Measurements from ENCODE around the gene SEMA5A.
"Not testable (repeated sequence)": the region's sequence is repeated elsewhere in the genome, so short reads cannot be mapped to it uniquely, and the experiment has no call there.

Gene SEMA5A

GRCh38 chr5:9362600-9362999 lies 183.3 kb downstream of the SEMA5A start:
- H3K4me3 ChIP-seq (ENCODE audit: low read length): no peak overlapping the region
- no peak for TF ChIP-seq CTCF (conservative IDR thresholded peaks at IDR 0.05; ENCODE audit: low read length)
- no peak for DNase-seq (ENCODE audit: low read depth)

- no peak overlapping the region for H3K4me3 ChIP-seq (ENCODE audit: low read length)
- TF ChIP-seq CTCF (conservative IDR thresholded peaks at IDR 0.05; ENCODE audit: low read length): peak; percentile 61
- DNase-seq (ENCODE audit: low read depth): peak; percentile 30
These were observed 184.0 kb downstream of the SEMA5A start for GRCh38 chr5:9361835-9362234.

DNA sequence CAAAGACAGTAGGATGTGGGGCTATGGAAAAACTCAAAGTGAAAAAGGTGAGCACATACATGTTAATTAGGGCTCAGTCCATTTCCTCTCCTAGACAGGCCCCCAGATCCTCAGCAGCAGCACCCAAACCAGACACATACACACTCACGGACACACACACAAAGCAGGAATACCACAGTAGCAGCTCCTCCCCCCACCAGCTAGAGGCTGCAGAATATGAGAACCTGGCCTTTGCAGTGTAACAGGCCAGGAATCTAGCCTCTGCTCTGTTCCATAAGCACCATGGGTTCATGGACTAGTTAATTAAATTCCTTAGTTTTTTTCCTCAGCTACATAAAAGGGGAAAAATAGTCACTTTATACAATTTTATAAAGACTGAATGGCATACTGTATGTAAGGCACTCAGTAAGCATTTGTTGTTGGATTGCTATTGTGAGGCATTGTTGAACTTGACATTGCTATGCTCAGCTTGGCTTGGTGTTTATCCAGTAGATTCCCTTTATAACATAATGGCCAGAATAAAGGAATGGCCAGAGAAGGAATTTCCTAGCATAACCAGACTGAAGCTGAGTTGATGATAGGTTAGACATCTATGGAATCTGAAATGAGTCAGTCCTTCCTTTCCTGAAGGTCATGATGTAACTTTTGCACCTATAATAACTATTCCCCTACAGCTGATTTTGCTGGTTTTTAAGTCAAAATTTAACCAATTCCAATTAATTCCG lies 186.8 kb downstream of the SEMA5A start:
- no peak for TF ChIP-seq CTCF (conservative IDR thresholded peaks at IDR 0.05; ENCODE audit: low read length)
- no peak overlapping the region for H3K4me3 ChIP-seq (ENCODE audit: low read length)
- DNase-seq (ENCODE audit: low read depth): peak; percentile 87

- DNase-seq (ENCODE audit: low read depth): peak; percentile 66
- no peak for TF ChIP-seq CTCF (conservative IDR thresholded peaks at IDR 0.05; ENCODE audit: low read length)
- no peak overlapping the region for H3K4me3 ChIP-seq (ENCODE audit: low read length)
These were observed 189.5 kb downstream of the SEMA5A start for GRCh38 chr5:9356351-9356825.

GRCh38 chr5:9354336-9355081 lies 191.4 kb downstream of the SEMA5A start:
- H3K4me3 ChIP-seq (ENCODE audit: low read length): no peak overlapping the region
- no peak for DNase-seq (ENCODE audit: low read depth)
- TF ChIP-seq CTCF (conservative IDR thresholded peaks at IDR 0.05; ENCODE audit: low read length): no peak

DNA sequence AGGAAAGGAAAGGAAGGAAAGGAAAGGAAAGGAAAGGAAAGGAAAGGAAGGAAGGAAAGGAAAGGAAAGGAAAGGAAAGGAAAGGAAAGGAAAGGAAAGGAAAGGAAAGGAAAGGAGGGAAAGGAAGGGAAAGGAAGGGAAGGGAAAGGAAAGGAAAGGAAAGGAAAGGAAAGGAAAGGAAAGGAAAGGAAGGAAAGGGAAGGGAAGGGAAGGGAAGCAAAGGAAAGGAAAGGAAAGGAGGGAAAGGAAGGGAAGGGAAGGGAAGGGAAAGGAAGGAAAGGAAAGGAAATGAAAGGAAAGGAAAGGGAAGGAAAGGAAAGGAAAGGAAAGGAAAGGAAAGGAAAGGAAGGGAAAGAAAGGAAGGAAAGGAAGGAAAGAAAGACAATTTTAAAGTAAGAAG lies 192.8 kb downstream of the SEMA5A start:
- not testable (repeated sequence) for DNase-seq (ENCODE audit: low read depth); H3K4me3 ChIP-seq (ENCODE audit: low read length)

GRCh38 chr5:9351546-9351945 lies 194.3 kb downstream of the SEMA5A start:
- DNase-seq (ENCODE audit: low read depth): peak; percentile 95
- no peak overlapping the region for H3K4me3 ChIP-seq (ENCODE audit: low read length)
- TF ChIP-seq CTCF (conservative IDR thresholded peaks at IDR 0.05; ENCODE audit: low read length): no peak
